CD4-positive, alpha-beta T cell treated with Interleukin-4 for 4 hours (primary cell): ENCODE data around the gene PRR20G.
"Not testable (repeated sequence)": the region's sequence is repeated elsewhere in the genome, so short reads cannot be mapped to it uniquely, and the experiment has no call there.

Experiments
- DNase-seq: peaks from one replicate; pipeline ENCODE4 v3.0.0-alpha.2; 2020

PRR20G gene

DNA sequence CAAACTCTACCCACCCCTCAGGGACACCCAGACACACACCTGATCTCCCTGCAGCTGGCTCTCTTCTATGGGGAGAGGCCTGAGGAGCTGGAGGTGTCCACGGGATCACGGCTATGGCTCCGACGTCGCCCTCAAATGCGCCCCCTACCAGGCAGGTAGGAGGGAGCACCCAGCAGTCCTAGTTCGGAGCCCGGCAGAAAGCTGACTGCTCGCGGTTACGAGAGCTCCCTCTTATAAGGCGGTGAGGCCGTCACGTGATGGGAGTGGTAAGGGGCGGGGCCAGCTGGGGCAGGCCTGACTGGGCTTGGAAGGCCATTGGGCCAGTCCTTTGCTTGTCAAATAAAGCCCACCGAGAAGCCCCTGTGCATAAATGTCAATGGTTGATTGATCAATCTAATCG lies at the start of gene PRR20G:
Gene PRR20G (minus strand): TSS at position 207 of the 400 bp plus-strand sequence. CDS start 681 bp downstream, outside the sequence.
- no peak for DNase-seq

DNA sequence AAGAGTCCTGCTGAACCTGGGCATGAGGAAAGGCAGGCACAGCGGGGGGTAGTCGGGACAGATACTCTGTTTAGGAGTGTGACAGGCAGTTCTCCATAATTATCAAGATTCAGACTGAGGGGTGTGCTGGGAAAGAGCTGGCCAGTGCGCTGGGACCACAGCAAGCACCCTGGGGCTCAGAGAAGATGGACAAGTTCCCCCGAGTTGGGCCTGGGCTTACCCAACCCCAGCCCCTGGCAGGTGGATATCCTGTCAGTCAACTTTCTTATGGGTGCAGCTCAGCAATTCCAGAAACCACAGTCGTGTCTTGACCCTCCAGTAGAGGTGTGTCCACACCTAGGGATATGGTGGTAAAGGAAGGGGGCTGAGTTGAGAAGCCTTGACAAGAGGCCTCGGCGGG lies 49.2 kb upstream of the PRR20G start:
- no peak for DNase-seq

DNA sequence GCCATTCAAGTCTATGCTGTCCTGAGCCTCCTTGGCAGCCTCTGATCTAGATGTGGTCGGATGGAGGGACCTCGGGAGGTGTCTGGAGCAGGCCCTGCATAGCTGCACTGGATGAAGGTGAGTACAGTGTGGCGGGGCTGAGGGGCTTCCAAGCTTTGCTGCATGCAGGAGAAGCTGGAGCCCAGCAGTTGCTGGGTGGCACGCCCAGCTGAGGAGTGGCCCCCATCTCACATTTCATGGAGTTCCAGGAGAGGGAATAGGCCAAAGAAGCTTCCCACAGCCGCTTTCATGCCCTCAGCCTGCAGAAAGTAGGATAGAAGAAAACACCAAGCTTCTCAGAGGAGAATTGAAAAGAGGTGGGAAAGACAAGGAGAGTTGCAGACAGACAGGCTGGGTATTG lies 48.3 kb upstream of the PRR20G start:
- DNase-seq: no peak

DNA sequence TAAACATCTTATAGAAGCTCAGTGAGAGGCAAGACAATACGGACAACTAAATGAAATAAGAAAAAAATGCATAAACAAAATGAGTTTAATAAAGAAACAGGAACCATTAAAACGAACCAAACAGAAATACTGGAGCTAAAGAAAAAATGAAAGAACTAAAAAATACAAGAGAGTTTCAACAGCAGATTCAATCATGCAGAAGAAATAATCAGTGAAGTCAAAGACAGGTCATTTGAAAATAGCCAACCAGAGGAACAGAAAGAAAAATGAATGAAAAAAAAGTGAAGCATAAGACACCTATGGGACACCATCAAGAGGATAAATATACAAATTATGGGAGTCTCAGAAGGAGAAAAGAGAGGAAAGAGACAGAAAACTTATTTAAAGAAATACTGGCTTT lies 42.5 kb upstream of the PRR20G start:
- DNase-seq: no peak

DNA sequence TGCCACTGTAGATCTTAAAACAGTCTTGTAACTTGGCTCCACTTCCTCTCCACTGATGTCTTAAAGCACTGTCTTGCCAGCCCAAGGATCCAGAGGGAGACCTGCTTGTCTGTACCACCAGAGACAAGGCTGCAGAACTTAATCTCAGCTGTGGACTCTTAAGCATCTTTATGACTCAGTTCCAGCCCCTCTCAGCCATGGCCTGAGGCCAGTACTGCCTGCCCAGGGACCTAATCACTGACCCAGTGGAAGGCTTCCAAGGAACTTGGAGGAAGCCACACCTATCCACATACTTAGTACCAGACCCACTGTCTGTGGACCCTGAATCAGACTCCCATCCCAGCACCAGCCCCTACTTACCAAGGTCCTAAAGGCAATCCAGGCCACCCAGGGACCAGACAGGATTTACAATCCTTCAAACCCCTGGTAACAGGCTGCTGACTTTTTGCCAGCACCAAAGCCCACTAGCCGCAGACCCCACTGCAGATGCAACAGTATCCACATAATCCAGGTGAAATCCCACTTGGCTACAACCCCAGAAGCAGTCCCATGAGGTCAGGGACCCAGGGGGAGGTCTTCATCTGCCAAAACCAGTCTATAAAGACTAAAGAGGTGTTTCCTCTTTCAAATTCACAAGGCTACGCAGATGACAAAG lies 41.9 kb upstream of the PRR20G start:
- DNase-seq: no peak

DNA sequence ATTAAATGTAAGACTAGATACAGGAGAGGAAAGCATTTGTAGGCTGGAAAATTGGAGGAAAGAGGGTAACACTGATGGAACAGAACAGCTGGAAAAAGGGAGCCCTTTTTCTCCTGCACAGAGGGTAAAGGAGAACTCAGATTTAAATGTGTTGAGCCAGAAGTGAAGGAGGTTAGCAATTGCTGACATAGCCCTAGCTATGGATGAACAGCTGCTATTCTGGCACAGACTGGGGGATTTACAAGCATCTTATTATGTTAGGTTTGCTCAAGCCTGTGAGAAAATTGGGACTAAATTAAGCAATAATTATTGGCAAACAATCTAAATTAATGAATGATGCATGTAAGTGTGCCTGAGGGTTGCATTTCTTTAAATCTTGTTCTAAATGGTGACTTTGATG lies 40.6 kb upstream of the PRR20G start:
- no peak for DNase-seq

DNA sequence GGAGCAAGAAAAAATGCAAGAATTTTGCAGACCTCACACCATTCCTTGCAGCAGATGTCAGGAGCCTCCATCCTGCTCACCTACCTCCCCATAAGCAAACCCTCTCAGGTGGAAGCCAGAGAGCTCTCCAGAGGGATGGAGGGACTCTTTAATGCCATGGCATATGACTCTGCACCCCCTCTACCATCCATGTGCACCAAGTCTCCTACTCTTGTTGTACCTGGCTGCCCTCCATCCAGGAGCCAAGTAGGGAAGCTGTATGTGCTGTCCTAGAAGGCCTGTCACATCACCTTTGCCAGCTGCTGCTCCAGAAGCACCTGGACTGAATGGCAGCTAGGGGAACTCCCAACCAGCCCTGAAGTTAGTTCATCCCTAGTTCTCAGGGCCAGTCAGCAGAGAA lies 38.5 kb upstream of the PRR20G start:
- DNase-seq: no peak

DNA sequence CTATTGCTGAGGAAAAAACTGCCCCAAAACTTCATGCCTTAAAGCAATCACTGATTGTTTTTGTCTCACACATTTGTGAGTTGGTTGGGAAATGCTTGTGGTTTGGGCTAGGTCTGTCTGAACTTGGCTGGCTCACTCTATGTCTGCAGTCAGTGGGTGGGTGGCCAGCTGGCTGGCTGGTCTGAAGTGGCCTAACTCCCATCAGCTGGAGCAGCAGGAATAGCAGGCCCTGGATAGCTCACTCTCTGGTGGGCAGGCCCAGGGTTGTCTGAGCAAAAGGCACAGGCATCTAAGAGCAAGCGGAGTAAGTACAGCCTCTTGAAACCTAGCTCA lies 37.7 kb upstream of the PRR20G start:
- no peak for DNase-seq

DNA sequence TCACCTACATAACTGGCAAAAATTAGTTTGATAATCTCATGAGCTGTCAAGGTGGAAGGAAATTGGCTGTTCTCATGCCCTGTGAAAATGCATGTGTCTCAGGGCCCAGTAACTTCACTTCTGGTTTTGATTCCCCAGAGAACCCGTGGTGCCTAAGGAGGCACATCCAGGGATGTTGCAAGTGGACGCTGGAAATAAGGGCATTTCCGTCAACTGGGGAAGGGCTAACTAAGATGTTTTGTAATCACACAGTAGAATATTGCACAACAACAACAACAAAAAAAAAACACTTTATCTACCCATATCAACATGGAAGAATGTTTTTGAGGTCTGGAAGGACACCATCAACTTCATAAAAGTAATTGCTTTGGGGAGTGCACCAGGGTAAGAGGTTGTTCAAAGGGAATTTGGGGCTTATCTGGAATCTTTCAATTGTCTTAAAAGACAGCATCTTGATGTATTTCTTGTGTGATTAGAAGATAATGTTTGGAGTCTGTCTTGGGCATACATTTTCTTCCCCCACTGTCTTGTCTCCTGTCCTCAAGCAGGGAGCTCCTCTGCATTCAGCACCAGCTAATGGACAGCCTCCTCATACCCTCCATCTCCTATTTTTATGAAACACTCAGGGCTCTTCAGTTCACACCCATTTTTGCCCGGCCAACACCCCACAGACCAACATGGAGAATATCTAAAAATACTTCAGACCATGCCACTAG lies 37.2 kb upstream of the PRR20G start:
- DNase-seq: no peak

DNA sequence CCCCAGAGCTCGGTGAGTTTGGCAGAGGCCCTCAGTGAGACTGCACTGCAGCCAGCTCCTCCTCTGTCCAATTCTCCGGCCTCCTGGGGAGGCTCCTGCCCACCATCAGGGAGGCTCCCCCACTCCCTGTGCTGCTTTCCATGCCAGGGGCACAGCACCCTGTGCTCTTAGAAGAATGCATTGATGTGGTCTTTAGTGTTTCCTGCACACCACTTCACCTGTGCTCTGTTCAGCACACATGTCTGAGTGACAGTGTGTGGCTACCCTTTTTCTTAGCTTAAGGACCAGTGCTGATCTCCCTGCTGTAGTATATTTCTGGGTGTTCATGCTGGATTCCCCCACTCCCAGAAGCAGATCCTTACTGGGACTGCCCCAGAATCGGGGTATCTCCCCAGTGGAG lies 36.2 kb upstream of the PRR20G start:
- no peak for DNase-seq

DNA sequence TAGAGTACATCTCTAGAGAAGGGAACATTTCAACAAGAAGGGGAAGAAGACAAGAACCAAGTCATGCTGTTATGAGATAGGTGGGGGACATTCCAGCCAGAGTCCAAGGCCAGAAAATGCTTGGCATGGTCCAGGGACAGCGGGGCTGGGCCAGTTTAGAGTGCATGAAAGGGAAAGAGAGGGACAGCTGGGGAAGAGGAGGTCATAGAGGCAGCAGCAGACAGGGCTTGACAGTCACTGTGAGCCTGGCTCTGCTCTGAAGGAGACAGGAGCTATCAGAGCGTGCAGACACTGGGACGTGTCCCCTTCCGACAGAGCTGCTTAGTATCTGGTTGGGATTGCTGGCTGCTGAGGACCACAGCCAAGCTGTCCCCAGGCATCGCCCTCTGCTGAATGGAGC lies 35.7 kb upstream of the PRR20G start:
- DNase-seq: no peak

DNA sequence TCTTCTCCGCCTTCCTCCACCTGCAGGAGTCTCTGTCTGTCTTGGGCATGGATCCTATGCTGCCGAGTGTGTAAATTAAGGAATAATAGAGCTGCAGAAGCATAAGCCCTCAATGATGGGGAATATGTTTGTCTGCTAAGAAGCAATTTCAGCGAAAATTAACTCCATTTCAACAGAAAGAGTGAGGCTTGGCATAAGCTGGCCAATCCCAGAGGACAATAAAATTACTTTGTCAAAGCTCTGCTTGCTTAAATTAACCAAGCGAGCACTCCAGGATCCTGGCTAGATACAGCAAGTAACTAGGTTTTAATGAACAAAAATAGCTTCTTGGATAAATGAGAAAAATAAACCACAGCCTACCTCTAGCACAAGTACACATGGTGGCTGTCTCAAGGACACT lies 33.5 kb upstream of the PRR20G start:
- DNase-seq: no peak

DNA sequence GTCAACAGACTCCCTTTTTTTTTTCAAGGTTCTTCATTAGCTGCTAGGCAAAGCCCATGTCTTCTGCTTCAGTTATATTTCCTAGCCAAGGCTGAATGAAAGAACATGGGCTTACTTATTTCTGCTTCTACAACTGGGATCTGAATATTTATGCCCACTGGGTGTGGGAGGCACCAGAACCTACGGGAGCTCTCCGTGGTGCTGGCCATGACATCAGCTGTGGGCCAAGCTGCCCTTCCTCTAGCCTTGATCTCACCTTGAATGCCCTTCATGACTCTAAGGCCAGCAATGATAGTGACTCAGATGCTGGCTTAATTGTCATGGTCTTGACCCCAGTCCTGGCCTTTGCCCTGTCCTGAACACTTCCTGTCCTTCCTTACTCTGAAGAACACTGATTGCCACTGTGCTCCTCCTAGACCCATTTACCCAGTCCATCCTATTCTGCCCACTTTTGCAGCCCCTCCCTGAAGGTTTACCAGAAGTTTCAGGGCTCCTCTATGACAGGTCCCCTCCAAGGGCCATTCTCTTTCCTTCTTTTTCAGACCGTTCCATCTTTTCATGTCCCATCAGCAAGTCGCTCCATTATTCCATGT lies 32.8 kb upstream of the PRR20G start:
- DNase-seq: no peak

DNA sequence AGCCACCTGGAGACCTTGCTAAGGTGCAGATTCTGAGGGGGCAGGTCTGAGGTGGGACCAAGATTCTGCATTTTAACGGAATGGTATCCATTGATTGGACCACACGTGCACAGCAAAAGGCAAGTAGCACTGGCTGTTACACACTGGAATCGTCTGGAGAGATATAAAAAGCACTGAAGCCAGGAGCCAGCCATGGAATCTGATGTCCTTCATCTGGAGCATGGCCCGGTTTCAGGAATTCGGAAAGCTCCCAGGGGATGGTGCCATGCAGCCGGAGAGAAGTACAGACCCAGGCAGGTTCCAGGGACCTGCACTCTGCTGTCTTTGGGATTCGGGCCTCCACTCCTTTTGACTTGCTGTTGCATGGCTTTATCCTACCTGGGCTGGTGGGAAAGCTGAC lies 28.8 kb upstream of the PRR20G start:
- no peak for DNase-seq

DNA sequence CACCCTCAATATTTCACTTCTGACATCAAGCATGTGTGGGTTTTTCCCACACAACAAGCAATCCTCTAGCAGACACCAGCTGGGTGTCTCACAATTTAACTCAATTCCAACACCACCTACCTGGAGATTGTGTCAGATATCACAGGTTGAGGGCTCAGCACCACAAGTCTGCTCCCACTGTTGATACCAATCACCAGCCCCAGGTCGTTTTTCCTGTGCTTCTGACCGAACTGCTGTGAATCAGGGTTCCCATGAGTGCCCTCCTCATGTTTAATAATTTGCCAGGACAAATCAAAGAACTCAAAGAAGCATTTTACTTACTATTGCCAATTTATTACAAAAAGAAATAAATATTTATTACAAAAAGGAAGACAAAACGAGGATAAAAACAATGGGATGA lies 25.0 kb upstream of the PRR20G start:
- no peak for DNase-seq

DNA sequence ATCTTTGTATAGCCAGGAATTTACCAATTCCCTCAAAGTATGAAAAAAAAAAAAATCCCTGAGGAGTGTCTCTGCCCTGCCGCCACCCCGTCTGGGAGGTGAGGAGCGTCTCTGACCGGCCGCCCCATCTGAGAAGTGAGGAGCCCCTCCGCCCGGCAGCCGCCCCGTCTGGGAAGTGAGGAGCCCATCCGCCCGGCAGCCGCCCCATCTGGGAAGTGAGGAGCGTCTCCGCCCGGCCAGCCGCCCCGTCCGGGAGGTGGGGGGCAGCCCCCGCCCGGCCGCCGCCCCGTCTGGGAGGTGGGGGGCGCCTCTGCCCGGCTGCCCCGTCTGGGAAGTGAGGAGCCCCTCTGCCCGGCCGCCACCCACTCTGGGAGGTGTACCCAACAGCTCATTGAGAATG lies 21.0 kb upstream of the PRR20G start:
- not testable (repeated sequence) for DNase-seq

DNA sequence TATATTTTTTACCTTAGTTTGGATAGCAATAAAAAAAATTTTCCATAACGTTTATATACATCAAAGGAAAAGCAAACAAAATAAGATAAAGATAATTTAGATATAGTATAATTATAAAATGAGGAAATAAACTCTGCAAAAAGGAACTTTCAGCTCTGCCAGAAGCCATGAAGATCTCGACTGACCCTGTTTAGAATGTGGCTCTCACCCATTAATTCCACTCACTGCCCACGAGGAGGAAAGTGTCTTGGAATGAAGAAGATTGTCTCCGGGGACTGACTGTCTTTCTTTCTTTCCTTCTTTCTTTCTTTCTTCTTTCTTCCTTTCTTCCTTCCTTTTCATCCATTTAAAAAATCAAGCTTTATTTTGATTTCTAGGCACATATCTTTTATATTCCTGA lies 20.1 kb upstream of the PRR20G start:
- no peak for DNase-seq

DNA sequence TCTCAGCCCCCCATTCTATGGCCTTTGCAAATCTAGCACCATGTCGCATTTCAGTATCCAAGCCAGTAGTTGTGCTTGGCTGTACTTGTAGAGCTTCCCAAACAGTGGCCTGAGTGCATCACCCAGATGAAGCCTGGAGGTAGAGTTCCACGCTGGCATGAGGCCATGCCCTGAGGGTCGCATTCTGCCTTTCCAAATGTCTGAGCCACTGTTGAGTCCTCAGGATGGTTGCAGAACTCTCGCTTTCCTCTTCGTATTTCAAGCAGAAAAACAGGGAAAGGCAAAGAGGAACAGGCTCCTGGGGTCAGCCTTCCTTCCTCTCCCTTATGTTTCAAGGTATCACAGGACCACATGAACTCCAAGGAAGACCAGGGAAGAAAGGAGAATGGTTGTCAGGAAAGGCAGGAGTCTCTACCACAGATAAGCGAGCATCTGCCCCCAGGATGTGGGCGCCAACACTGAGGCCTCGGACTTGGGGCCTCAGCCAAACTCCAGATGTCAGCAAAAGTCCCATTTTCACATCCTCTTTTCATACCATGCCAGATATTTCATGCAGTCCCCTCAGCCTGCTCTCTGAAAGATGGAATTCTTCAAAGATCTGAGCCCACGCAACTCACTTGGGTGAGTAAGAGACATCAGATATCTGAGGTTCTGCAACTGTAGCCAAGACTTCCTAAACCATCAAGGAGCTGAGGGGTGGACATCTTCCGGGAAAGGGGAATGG lies 19.4 kb upstream of the PRR20G start:
- DNase-seq: no peak

DNA sequence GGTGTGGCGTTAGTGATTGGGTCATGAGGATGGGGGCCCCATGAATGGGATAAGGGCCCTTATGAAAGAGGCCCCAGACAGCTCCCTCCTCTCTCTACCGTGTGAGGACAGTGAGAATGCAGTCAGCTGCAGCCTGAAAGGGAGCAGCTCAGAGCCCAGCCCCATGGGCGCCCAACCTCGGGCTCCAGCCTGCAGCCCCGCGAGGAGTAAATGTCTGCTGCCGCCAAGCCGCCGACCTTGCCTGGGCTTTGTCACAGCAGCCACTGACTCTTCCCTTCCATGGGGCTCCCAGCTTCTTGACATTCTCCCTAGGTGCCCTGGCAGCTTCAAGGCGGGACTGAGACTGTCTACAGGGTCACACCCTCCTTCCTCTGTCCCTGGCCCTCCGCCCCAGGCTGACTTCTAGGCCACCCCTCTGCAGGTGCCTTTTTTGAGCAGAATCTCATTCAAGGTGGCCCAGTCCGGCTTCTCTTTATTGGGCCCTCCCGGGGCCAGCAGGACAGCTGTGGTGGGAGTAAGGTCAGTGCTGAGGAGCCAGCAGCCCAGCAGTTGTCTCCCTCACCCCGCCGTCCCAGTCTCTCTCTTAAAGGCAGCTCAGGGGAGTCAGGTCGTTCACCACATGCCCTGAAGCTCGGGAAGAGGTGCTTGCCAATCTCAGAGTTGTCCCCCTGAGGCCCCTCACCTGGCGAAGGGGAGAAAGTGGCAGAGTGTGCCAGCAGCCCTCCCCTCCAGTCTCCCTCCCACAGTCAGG lies 18.7 kb upstream of the PRR20G start:
- DNase-seq: no peak

DNA sequence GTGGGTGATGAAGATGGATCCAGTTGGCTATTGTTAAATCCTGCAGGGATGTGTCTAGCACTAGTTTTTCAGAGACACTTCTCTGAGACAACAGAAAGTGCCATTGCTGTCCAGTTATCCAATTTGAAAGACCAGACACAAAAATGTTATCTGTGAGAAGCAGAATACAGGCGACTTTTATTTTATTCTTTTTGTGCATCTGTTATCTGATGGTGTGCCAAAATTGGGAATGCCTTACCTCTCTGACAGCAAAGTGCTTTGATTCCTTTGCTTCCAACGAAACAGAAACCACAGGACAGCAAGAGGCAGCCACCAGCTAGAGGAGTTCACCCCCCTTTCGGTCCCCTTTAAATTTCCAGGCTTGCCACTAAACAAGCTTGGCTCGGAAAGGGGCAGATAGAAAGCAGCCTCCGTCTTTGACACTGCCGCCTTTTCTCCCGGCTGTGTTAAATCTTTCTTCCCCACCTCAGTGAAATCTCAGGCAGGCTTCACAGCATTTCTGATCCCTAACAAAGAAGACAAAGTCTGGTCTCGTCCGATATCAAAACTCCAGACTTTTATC lies 17.7 kb upstream of the PRR20G start:
- DNase-seq: no peak

DNA sequence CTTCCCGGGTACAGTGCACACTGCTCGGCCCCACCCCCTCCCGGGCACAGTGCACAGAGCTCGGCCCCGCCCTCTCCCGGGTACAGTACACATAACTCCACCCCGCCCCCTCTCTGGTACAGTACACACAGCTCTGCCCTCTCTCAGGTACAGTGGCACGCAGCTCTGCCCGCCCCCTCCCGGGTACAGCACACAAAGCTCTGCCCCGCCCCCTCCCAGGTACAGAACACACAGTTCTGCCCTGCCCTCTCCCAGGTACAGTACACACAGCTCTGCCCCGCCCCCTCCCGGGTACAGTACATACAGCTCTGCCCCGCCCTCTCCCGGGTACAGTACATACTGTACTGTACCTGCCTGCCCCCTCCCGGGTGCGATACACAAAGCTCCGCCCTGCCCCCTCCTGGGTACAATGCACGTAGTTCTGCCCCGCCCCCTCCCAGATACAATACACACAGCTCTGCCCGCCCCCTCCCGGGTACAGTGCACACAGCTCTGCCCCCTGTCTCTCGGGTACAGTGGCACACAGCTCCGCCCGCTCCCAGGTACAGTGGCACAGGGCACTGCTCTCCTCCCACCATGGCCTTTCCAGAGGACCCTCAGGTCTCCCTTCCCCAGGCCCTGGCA lies 16.4 kb upstream of the PRR20G start:
- no peak for DNase-seq

DNA sequence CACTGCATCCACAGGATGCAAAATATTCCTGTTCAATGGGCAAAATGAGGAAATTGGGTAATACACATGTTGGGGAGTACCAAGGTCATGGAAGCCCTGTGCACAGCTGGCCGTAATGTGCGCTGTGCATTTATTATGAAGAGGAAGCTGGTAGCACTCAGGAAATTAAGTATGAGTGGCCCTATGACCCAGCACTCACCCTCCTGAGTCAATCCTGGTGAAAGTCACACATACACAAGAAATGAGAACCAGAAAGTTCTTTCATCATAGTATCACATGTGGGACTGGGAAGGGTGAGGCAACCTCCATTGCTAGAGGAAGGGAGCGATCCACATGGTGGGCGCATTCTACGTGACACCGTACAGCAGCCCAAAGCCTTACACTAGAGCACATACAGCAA lies 11.4 kb upstream of the PRR20G start:
- DNase-seq: peak; percentile 6
